HepG2 (cell line): ENCODE measurements around the gene ATP8A2. TPM values are rescaled to one million over a fixed set of nuclear protein-coding genes. Genes with fewer than 3 reads are reported as not detected.

ENCODE experiments used
- ATAC-seq: fragments of 200-7000 bp; cut with Tn5 transposase; 3 replicates; pipeline ENCODE4 v1.9.1; 2020; ENCODE audit warnings: mild to moderate bottlenecking, moderate library complexity
- BruUV-seq: library from RNA; stranded (reverse); fragments of 400-500 nt; replicated peaks from 2 replicates; lab custom pipeline; 2021; lab: Mats Ljungman, UMichigan
- CTCF ChIA-PET: fragments of 300-600 bp; formaldehyde crosslinking; extraction: SDS; loops from one replicate; lab custom pipeline; 2021; ENCODE audit warnings: low total read pairs, inconsistent platforms, low intra/inter-chr PET ratio; lab: Yijun Ruan, JAX
- POLR2A ChIA-PET: fragments of 350-600 bp; sonication (Branson Sonifier 250); formaldehyde crosslinking; loops from one replicate; lab custom pipeline; 2020; ENCODE audit warnings: antibody characterized with exemption, inconsistent platforms; lab: Yijun Ruan, JAX
- DNase-seq: peaks from one replicate; pipeline ENCODE4 v3.0.0-alpha.2; 2015; ENCODE audit warnings: low spot score
- FAIRE-seq: peaks from 3 replicates; lab custom pipeline; 2011; peaks lifted over from hg19 to GRCh38; lab: Jason Lieb, UNC
- H2AFZ ChIP-seq: one replicate; pipeline ENCODE4 v1.6.1; 2011; ENCODE audit warnings: low read length, inconsistent platforms
- H3K27ac ChIP-seq: fragments of 300-600 bp; 3 replicates; pipeline ENCODE4 v1.8.0; 2011; ENCODE audit warnings: mixed run types, mild to moderate bottlenecking, mixed read lengths, low read length, inconsistent platforms; ENCODE audit not compliant: insufficient read depth; ENCODE audit errors: extremely low read length
- H3K27me3 ChIP-seq, 2 experiments: fragments of 200-600 bp in 1 of 2; 2 replicates in 1 of 2; 3 replicates in 1 of 2; pipeline versions ENCODE4 v1.6.0 to v1.8.0; 2011; ENCODE audit warnings: low read length in 2 of 2, mild to moderate bottlenecking in 2 of 2, moderate library complexity in 2 of 2, inconsistent platforms in 1 of 2; ENCODE audit not compliant: insufficient read depth in 2 of 2, control insufficient read depth in 1 of 2
- H3K36me3 ChIP-seq, 2 experiments: fragments of 200-600 bp in 1 of 2; replicated peaks in 1 of 2; 2 replicates in 1 of 2; 3 replicates in 1 of 2; pipeline versions ENCODE4 v1.5.1 to v1.8.0; 2011; ENCODE audit warnings: low read length in 2 of 2, inconsistent platforms in 1 of 2; ENCODE audit not compliant: insufficient read depth in 2 of 2, control insufficient read depth in 1 of 2
- H3K4me1 ChIP-seq: 2 replicates; pipeline ENCODE4 v1.5.1; 2012; ENCODE audit warnings: low read length, inconsistent platforms; ENCODE audit not compliant: insufficient read depth
- H3K4me2 ChIP-seq: 2 replicates; pipeline ENCODE4 v1.6.0; 2011; ENCODE audit warnings: low read depth, low read length, inconsistent platforms
- H3K4me3 ChIP-seq, 3 experiments: fragments of 200-600 bp in 1 of 3; sonication (generic), shearing (Covaris generic) in 1 of 3; replicated peaks in 1 of 3; 2 replicates each; pipeline ENCODE4 v1.5.1; 2011 to 2016; ENCODE audit warnings: low read length in 3 of 3, inconsistent platforms in 2 of 3, low read depth in 2 of 3, mild to moderate bottlenecking in 2 of 3, control low read depth in 1 of 3, mixed read lengths in 1 of 3; ENCODE audit not compliant: insufficient read depth in 1 of 3
- H3K79me2 ChIP-seq: one replicate; pipeline ENCODE4 v1.6.1; 2011; ENCODE audit warnings: low read length, inconsistent platforms; ENCODE audit not compliant: insufficient read depth
- H3K9ac ChIP-seq: 2 replicates; pipeline ENCODE4 v1.6.0; 2011; ENCODE audit warnings: mild to moderate bottlenecking, low read depth, low read length, inconsistent platforms; ENCODE audit not compliant: insufficient read depth
- H3K9me3 ChIP-seq: 2 replicates; pipeline ENCODE4 v1.5.1; 2012; ENCODE audit warnings: mild to moderate bottlenecking, low read length
- H4K20me1 ChIP-seq: 2 replicates; pipeline ENCODE4 v1.6.0; 2011; ENCODE audit warnings: inconsistent platforms, mild to moderate bottlenecking, low read length, moderate library complexity; ENCODE audit not compliant: insufficient read depth
- CERS6 ChIP-seq: sonication (generic); formaldehyde crosslinking; IDR thresholded peaks from 2 replicates; pipeline ENCODE4 v1.5.0; 2020; ENCODE audit warnings: missing genetic modification reagents
- E2F2 ChIP-seq: sonication (generic); formaldehyde crosslinking; IDR thresholded peaks from 2 replicates; pipeline ENCODE4 v1.4.0; 2020; ENCODE audit warnings: missing genetic modification reagents, borderline replicate concordance
- HDAC2 ChIP-seq: sonication (generic); formaldehyde crosslinking; IDR thresholded peaks from 2 replicates; pipeline ENCODE4 v1.4.0; 2020; ENCODE audit warnings: missing genetic modification reagents
- HDAC6 ChIP-seq: fragments of 200-600 bp; sonication (generic); IDR thresholded peaks from 2 replicates; pipeline ENCODE4 v1.7.0; 2017; ENCODE audit warnings: mild to moderate bottlenecking, antibody characterized with exemption, low read length, low read depth
- HMGXB3 ChIP-seq: sonication (generic); formaldehyde crosslinking; IDR thresholded peaks from 2 replicates; pipeline ENCODE4 v1.4.0; 2020; ENCODE audit warnings: missing genetic modification reagents, borderline replicate concordance
- KDM1A ChIP-seq: IDR thresholded peaks from 2 replicates; pipeline ENCODE4 v1.6.1; 2016; ENCODE audit warnings: missing compliant biosample characterization
- NFIB ChIP-seq: sonication (generic); formaldehyde crosslinking; IDR thresholded peaks from 2 replicates; pipeline ENCODE4 v1.9.0; 2021; ENCODE audit warnings: missing genetic modification reagents, mild to moderate bottlenecking, borderline replicate concordance
- RBM39 ChIP-seq: fragments of 200-400 bp; formaldehyde crosslinking; IDR thresholded peaks from one replicate; pipeline ENCODE4 v1.6.1; 2018; ENCODE audit warnings: antibody characterized with exemption, mild to moderate bottlenecking, low read depth, low read length; ENCODE audit not compliant: poor library complexity, severe bottlenecking
- UBTF ChIP-seq: sonication (generic); formaldehyde crosslinking; IDR thresholded peaks from 2 replicates; pipeline ENCODE4 v1.4.0; 2020; ENCODE audit warnings: mild to moderate bottlenecking, missing genetic modification reagents
- ZFP1 ChIP-seq: IDR thresholded peaks from 2 replicates; pipeline ENCODE4 v1.6.1; 2016
- ZNF24 ChIP-seq: fragments of 450-650 bp; IDR thresholded peaks from 2 replicates; pipeline ENCODE4 v1.6.1; 2017; ENCODE audit warnings: antibody characterized with exemption, mild to moderate bottlenecking
- ZNF564 ChIP-seq: sonication (generic); formaldehyde crosslinking; IDR thresholded peaks from 2 replicates; pipeline ENCODE4 v1.8.1; 2023; ENCODE audit warnings: mild to moderate bottlenecking, missing genetic modification reagents
- ZNF615 ChIP-seq: sonication (generic); formaldehyde crosslinking; IDR thresholded peaks from 2 replicates; pipeline ENCODE4 v1.5.0; 2020; ENCODE audit warnings: mild to moderate bottlenecking, missing genetic modification reagents, borderline replicate concordance
- ZNF773 ChIP-seq: sonication (generic); formaldehyde crosslinking; IDR thresholded peaks from 2 replicates; pipeline ENCODE4 v1.4.0; 2020; ENCODE audit warnings: missing genetic modification reagents, borderline replicate concordance
- ZSCAN30 ChIP-seq: sonication (generic); formaldehyde crosslinking; IDR thresholded peaks from 2 replicates; pipeline ENCODE4 v1.5.0; 2020; ENCODE audit warnings: mild to moderate bottlenecking, missing genetic modification reagents
- WGBS: methylation state at CpG from one replicate; pipeline ENCODE4 v1.1.6; 2017; ENCODE audit warnings: low lambda C conversion rate; 5-methylcytosine and 5-hydroxymethylcytosine counted together
- in situ Hi-C: cut with HindIII; loops from 2 replicates; pipeline ENCODE4 v1.10.0; 2017; ENCODE audit warnings: low pct_unique_long_range_greater_than_20kb; ENCODE audit not compliant: extremely low pct_ligation_motif_present
- intact Hi-C: fragments of 100-400 bp; cut with micrococcal nuclease; formaldehyde crosslinking; loops from one replicate; pipeline ENCODE4 v1.10.0; 2022; ENCODE audit not compliant: unreplicated experiment
- polyA plus RNA-seq, 8 experiments: library from polyadenylated mRNA; depleted of rRNA in 3 of 8; stranded (reverse) in 7 of 8; unstranded in 1 of 8; fragments of >200 nt; fragmentation: Illumina TruSeq in 4 of 8; extraction: Trizol in 4 of 8; gene quantifications; 2 replicates each; pipeline versions ENCODE4 v1.2.1 to v1.2.3, GENCODE V29; 2011 to 2016; ENCODE audit warnings: low read depth in 4 of 8, missing spikeins in 1 of 8, mixed read lengths in 1 of 8; ENCODE audit not compliant: insufficient read depth in 1 of 8
- total RNA-seq, 5 experiments: library from RNA; depleted of rRNA; stranded (reverse); fragments of >200 nt; fragmentation: Illumina TruSeq; extraction: Trizol; gene quantifications; 2 replicates each; pipeline ENCODE4 v1.2.3, GENCODE V29; 2016; ENCODE audit warnings: low read depth in 1 of 5

ATP8A2 gene
- total and polyA plus RNA-seq, 2 of the 13 experiments (the other 11 are each of a cell fraction or from before 2014, with no cell fraction given), result 0.09 TPM; not detected in 1

GRCh38 chr13:25432691-25433090, 60.9 kb downstream of the ATP8A2 start:
- Histone ChIP-seq H3K4me3 (no peak overlapping the region), H3K9me3 (no peaks in the 10 kb centered on the region), H4K20me1 (no peaks in the 10 kb centered on the region), H3K4me1 (no peaks in the 10 kb centered on the region), H3K79me2 (no peaks in the 10 kb centered on the region), H2AFZ (no peak overlapping the region), H3K4me2 (no peak overlapping the region), H3K27ac (no peak overlapping the region), H3K9ac (no peak overlapping the region), H3K27me3 (no peaks in the 10 kb centered on the region), H3K36me3 (no peaks in the 10 kb centered on the region)
- ATAC-seq (no peak), FAIRE-seq (no peak), DNase-seq (no peak)
- no TSS peak for BruUV-seq
- 97% methylated on average over 2 of the region's 2 CpGs for WGBS
- ChIA-PET POLR2A (no interaction called here), CTCF (no interaction called here)
- TF ChIP-seq ZFP1 (CRISPR knock-in tag) (no peak), HMGXB3 (no peak), NFIB (CRISPR knock-in tag) (no peak), HDAC6 (no peak), ZNF564 (CRISPR knock-in tag) (no peak), RBM39 (no peak), E2F2 (CRISPR knock-in tag) (no peak), UBTF (CRISPR knock-in tag) (no peak), KDM1A (CRISPR knock-in tag) (no peak), HDAC2 (CRISPR knock-in tag) (no peak), ZNF615 (CRISPR knock-in tag) (no peak), ZNF24 (no peak), CERS6 (CRISPR knock-in tag) (no peak), ZSCAN30 (CRISPR knock-in tag) (no peak), ZNF773 (CRISPR knock-in tag) (no peak)
- intact Hi-C loops, result no loop called here
- in situ Hi-C loops, result no loop called here
